ENCODE data around the gene FUT1.
"Not testable (repeated sequence)": the region's sequence is repeated elsewhere in the genome, so short reads cannot be mapped to it uniquely, and the experiment has no call there.

FUT1 gene

DNA sequence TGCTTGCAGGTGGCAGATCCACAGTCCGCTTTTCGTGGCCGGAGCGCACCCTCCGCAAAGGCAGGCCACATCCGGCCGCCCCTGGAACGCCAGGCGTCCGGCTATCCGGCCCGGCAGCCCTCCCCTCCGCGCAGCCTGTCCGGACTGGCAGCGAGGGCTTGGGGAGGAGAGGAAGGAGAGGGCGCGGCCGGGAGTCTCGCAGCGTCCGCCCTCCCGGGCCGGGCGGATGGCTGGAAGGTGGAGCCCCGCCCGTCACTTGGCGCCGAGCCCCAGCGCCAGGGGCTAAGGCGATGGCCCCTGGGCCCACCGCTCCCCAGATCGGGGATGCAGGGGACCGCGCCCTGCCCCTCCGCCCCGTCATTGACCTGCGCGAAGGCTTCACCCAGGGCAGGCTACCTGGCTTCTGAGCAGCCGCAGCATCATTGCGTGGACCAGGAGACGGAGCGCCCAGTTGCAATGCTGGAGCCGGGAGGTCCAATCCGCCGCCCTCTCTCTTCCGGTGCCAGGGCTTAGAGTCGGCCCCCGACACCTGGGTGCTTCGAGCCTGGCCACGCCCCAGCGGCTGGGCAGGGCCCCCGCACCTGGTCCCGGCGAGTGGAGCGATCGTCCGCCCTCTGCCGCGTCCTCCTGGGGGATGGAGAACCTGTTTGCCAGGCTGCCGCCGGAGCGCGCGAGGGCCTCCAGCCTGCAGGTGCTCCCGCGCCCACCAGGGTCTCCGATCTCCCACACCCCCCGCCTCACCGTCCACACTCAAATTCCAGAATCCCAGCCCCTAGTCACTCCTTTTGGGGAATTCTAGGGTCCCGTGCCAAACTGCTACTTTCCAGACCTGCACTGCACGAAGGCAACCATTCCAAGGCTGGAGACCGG, at the start of gene FUT1:
Gene FUT1 (minus strand): TSS at position 146 of the 870 bp plus-strand sequence. CDS start 1,360 bp downstream, outside the sequence.
- DNase-seq = no peak

DNA sequence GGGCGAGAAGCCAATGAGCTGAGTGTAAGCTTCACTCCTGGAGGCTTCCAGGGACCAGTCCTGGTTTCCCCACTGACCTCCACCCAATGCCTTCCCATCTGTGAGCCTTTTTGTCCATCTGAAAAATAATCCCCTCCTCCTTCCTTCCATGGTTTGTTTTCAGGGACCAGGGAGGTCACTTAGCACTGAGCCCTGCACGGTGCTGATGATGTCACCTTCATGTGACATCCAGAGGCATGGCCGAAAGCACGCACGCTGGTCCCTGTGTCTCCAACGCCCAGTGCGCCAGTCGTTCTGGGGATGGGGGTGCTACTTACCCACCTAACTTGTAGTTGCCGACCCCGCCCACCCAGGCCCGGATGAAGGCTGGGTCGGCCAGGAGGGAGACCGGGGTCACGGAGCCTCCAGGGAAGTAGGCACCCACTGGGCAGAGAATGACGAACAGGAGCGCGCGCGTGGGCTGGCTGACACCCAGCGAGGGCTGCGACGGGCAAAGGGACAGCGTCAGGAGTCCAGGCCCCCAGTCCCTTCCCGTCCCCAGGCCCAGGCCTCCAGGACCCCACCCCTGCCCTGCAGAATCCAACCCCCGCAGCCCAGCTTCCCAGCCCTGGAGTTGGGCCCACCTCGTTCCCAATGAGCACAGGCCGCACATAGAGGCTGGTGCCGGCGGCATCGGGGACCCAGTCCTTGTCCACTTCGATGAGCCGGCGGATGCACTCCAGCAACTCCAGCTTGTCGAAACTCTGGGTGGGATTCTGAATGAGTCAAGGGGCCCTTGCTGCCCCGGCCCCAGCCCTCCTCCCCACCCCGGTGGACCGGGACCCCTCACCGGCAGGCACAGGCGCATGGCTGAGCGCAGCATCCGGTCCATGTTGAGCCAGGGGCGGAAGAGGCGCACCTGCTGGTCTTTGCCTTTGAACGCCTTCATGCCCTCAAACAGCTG, 47.2 kb upstream of the FUT1 start:
- DNase-seq = no peak

DNA sequence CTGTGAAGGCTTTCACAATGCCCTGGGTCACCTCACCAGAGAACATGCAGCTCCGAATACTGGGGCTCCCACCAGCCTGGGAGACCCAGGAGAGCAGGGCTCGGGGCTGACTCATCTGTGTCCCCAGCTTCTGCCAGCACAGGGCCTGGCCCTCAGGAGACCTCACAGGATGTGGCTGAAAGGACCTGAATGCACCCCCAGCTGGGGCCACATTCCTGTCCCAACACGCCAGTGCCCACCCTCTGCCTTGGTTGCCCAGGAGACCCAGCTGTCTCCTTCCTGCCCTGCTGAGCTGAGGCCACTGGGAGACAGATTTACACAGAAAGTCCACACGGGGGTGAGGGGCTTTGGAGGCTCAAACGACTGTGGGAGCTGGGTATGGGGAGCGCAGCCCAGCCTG, 46.5 kb upstream of the FUT1 start:
- DNase-seq = no peak

- no peak for DNase-seq
Observed at GRCh38 chr19:48797103-48797502, 44.7 kb upstream of the FUT1 start.

- DNase-seq = no peak
Observed at GRCh38 chr19:48796298-48797083, 44.0 kb upstream of the FUT1 start.

- no peak for DNase-seq
Observed at GRCh38 chr19:48795685-48796070, 43.2 kb upstream of the FUT1 start.

DNA sequence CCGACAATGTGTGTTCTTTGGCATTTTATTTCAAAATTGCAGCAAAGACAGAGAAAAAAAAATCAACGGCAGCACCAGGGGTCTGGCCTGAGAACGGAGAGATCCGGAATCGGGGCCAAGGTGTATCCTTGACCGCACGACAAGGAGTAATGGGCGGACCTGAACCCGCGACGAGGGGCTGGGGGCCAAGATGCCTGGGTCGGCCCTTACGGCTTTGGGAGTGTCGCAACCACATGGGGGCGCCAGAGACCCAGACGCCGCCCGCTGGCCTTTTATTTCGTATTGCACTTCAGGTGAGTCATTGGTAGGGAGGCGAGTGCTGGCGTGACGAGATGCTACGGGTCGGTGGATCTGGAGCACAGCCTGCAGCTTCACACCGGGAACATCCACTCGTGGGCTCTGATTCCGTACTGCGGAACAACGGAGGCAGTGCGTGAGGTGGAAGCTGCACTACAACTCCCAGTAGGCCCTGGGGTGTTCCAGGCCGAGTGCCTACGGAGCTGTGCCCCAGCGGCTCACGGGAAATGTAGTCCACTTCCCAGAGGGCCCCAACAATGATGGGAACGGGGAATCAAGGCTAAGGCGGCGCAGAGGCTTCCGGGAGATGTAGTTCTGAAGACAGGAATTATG, 42.7 kb upstream of the FUT1 start:
- peak; percentile 80 for DNase-seq

GRCh38 chr19:48794291-48794690, 41.9 kb upstream of the FUT1 start:
- DNase-seq = no peak

- DNase-seq = no peak
Observed at GRCh38 chr19:48793271-48793670, 40.8 kb upstream of the FUT1 start.

DNA sequence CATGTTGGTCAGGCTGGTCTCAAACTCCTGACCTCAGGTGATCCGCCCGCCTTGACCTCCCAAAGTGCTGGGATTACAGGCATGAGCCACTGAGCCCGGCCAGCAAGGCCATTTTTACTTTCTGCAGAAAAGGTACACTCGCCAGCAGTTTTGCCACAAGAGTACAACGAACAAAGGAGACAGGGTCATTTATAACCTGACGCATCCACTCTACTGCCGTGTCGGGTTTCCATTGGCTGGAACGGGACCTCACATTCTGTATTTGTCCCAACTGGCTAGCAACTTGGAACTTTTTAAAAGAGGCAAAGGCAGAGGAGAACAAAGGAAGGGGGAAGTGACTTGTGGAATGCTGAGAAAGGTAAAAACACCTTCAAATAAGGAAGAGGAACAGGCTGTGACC, 34.9 kb upstream of the FUT1 start:
- not testable (repeated sequence) for DNase-seq

GRCh38 chr19:48786422-48786821, 34.0 kb upstream of the FUT1 start:
- not testable (repeated sequence) for DNase-seq

- DNase-seq = no peak
Observed at GRCh38 chr19:48784527-48784926, 32.1 kb upstream of the FUT1 start.

GRCh38 chr19:48780631-48781391, 28.4 kb upstream of the FUT1 start:
- peak; percentile 18 for DNase-seq

- no peak for DNase-seq
Observed at GRCh38 chr19:48779636-48780035, 27.2 kb upstream of the FUT1 start.

DNA sequence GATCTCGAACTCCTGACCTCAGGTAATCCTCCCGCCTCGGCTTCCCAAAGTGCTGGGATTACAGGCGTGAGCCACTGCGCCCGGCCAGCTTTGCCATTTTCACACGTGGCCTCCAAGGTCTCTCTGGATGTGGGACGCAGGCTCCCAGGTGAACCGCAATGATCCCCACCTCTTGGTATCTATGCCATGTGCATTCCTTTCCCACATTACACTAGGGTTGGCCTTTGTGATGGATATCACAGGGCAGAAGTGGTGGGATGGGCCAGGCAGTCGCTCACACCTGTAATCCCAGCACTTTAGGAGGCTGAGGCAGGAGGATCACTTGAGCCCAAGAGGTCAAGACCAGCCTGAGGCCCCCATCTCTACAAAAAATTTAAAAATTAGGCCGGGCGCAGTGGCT, 25.3 kb upstream of the FUT1 start:
- DNase-seq = no peak

DNA sequence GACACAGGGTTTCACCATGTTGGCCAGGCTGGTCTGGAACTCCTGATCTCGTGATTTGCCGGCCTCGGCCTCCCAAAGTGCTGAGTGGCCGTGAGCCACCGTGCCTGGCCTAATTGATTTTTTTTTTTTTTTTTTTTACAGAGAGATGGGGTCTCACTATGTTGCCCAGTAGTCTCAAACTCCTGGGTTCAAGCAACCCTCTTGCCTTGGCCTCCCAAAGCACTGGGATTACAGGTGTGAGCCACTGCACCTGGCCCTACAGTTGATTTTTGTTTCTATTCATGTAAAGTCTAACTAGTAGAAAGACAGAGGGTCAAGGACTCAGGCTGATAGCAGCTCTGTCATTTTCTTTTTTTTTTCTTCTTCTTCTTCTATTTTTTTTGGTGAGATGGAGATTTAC, 24.7 kb upstream of the FUT1 start:
- no peak for DNase-seq

DNA sequence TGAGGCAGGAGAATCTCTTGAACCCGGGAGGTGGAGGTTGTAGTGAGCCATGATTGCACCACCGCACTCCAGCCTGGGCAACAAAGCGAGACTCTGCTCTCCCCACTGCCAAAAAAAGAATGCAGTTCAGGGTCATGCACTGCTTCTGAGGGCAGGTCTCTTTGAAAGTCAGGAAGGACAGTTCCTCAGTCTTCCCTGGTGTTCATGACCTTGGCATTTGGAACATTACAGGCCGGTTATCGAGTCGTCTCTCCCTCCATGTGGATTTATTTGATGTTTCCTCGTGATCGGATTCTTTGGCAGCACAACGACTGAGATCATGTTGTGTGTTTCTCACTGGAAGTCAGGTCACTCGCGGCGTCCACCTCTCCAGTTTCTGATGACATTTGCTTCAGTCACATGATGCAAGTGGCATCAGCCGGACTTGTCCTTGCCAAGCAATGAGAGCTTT, 20.1 kb upstream of the FUT1 start:
- no peak for DNase-seq

DNA sequence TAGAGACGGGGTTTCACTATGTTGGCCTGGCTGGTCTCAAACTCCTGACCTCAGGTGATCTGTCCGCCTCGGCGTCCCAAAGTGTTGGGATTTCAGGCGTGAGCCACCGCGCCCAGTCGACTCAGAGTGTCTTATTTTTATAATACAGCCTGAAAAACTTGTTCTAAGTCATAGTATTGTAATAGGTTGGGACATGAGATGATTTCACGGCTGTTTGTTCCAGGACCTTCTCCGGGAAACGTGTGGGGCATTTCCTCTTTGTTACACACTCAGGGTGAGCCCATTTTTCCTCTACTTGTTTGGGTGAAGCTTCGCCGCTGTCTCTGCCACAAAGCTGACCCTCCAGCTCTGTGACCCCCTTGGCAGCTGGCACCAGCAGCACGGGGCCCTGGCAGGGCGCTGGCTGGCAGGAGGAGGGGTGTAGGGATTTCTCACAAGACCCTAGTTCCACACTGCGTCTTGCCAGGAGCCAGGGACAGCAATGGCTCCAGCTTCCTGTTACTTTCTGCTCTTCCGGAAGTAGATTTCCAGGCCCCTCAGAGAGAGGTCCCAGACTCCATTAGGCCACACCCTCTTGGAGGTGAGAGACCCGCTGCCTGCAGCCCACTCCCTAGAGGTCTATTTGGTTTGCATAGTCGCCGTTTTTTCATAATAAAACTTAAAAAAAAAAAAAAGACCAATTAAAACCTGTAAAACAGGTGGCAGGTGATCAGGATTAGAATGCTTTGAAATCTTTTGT, 18.5 kb upstream of the FUT1 start:
- DNase-seq = no peak

DNA sequence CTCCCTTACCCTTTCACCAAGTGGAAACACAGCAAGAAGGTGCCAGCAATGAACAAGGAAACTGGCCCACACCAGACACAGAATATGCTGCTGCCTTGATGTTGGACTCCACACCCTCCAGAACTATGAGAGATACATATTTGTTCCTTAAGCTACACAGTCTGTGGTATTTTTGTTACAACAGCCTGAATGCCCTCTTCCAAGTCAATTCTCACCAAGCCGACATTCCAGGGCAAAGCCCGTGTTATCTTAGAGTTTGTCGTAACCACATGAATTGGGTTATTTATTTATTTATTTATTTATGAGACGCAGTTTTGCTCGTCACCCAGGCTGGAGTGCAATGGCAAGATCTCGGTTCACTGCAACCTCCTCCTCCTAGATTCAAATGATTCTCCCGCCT, 17.8 kb upstream of the FUT1 start:
- DNase-seq = no peak

DNA sequence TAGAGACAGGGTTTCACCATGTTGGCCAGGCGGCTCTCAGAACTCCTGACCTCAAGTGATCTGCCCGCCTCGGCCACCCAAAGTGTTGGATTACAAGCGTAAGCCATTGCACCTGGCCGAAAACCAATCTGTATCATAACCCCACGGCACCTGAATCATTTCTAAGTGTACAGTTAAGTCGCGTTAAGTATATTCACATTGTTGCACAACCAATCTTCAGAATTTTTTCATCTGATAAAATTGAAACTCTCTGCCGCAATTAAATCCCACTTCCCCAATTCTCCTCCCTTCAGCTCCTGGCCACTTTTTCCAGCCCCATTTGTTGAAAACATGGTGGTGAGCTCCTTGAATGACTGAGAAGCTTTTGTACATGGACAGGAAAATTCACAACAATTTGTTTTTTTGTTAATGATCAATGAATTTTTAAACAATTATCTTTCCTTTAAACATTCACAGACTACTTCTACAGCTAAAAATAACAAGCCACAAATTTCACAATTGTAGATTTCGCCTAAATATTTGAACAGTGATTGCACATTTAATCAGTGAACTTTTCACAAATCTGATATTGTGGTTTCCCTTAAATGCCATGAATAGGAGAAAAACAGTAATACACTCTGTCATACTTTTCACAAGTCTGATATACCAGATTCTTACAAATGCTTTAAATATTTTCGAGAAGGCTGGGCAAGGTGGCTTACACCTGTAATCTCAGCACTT, 16.7 kb upstream of the FUT1 start:
- no peak for DNase-seq
